Measurements from ENCODE around the gene INTS11.
A peak's percentile ranks its signal among the peaks of the same experiment; 100 is the strongest.

The INTS11 gene

GRCh38 chr1:1312450-1313314 is 11.8 kb downstream of the INTS11 start:
- DNase-seq = no peak

GRCh38 chr1:1311107-1312104 is 13.1 kb downstream of the INTS11 start:
- DNase-seq = no peak

- no peak for DNase-seq
Measured at GRCh38 chr1:1310476-1311053, 13.9 kb downstream of the INTS11 start.

- no peak for DNase-seq
Measured at GRCh38 chr1:1310109-1310385, 14.4 kb downstream of the INTS11 start.

GRCh38 chr1:1309251-1310108 is 15.0 kb downstream of the INTS11 start:
- peak; percentile 77 for DNase-seq

GRCh38 chr1:1308756-1309250 is 15.7 kb downstream of the INTS11 start:
- DNase-seq = no peak

- peak; percentile 96 for DNase-seq
Measured at GRCh38 chr1:1307923-1308755, 16.3 kb downstream of the INTS11 start, which contains the start of the genes ACAP3 and PUSL1. Gene ACAP3, minus strand, starts transcription at chr1:1307930. Its CDS starts 115 bp downstream, at chr1:1307815. Gene PUSL1, plus strand, starts transcription at chr1:1308597. Its CDS starts 47 bp downstream, at chr1:1308644.

GRCh38 chr1:1307261-1307922 is 17.1 kb downstream of the INTS11 start:
- DNase-seq = no peak

GRCh38 chr1:1306661-1307260 is 17.7 kb downstream of the INTS11 start:
- DNase-seq = peak; percentile 68

GRCh38 chr1:1306070-1306660 is 18.3 kb downstream of the INTS11 start:
- no peak for DNase-seq

GRCh38 chr1:1305300-1306069 is 19.0 kb downstream of the INTS11 start:
- DNase-seq = peak; percentile 88

- DNase-seq = no peak
Measured at GRCh38 chr1:1304331-1305299, 19.8 kb downstream of the INTS11 start.

- no peak for DNase-seq
Measured at GRCh38 chr1:1303736-1304135, 20.7 kb downstream of the INTS11 start.

GRCh38 chr1:1302951-1303509 is 21.4 kb downstream of the INTS11 start:
- no peak for DNase-seq

GRCh38 chr1:1302006-1302430 is 22.4 kb downstream of the INTS11 start:
- no peak for DNase-seq

GRCh38 chr1:1300352-1300739 is 24.1 kb downstream of the INTS11 start:
- DNase-seq = no peak

- DNase-seq = no peak
Measured at GRCh38 chr1:1299686-1300351, 24.6 kb downstream of the INTS11 start.

Data from activated CD8-positive, alpha-beta memory T cell treated with anti-CD3 and anti-CD28 coated beads for 24 hours (primary cell).